ENCODE measurements around the gene FNDC10. TPM values are rescaled to one million over a fixed set of nuclear protein-coding genes. Genes with fewer than 3 reads are reported as not detected.
A peak's percentile ranks its signal among the peaks of the same experiment; 100 is the strongest.

Gene FNDC10
- total RNA-seq, 2 experiments from 2014 or later = 0.94 to 1.2 TPM

DNA sequence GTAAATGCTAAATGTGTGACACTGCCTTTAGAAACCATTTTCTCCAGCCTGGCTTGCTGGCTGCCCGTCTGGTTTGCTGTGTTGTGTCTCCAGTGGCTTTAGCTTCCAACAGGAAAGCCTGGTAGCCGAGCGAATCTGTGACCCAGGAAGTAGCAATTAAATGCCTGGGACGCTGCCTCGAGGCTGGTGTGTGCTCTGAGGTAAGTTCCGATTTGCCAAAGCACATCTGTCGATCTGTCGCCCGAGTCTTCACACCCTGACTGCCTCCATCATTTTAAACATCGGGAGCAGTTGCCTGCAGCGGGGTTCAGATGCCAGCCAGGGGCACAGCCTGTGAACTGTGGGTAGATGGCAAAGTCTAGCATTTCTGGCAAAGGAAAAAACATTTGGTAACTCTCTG lies 17.6 kb upstream of the FNDC10 start:
- Mint-ChIP-seq H3K9me3 (no peaks in the 10 kb centered on the region), H3K4me1 (ENCODE audit: low read depth) (peaks cover 24% of the 10 kb centered on the region), H3K36me3 (ENCODE audit: low read depth) (peaks cover 5% of the 10 kb centered on the region), H3K27me3 (ENCODE audit: low read depth) (no peaks in the 10 kb centered on the region), H3K4me3 (peak overlapping the region; percentile 73), H3K27ac (peak overlapping the region; percentile 13)
- CTCF ChIA-PET = interaction anchor here (1.7 kb wide), 1 partner anchor 11 kb away, joined by 4 read pairs; no protein-coding TSS in a partner anchor
- intact Hi-C loops (cut with micrococcal nuclease) = no loop called here
- DNase-seq = no peak

- H3K27me3 Mint-ChIP-seq (ENCODE audit: low read depth) = no peaks in the 10 kb centered on the region
- intact Hi-C loops (cut with micrococcal nuclease) = no loop called here
- CTCF ChIA-PET = interaction anchor here (1.7 kb wide), 1 partner anchor 12 kb away, joined by 4 read pairs; no protein-coding TSS in a partner anchor
- no peaks in the 10 kb centered on the region for H3K9me3 Mint-ChIP-seq
- peaks cover 5% of the 10 kb centered on the region for H3K36me3 Mint-ChIP-seq (ENCODE audit: low read depth)
- peak overlapping the region; percentile 13 for H3K27ac Mint-ChIP-seq
- peak overlapping the region; percentile 73 for H3K4me3 Mint-ChIP-seq
- DNase-seq = no peak
- H3K4me1 Mint-ChIP-seq (ENCODE audit: low read depth) = peaks cover 24% of the 10 kb centered on the region
These were observed 16.9 kb upstream of the FNDC10 start for GRCh38 chr1:1616838-1617237.

DNA sequence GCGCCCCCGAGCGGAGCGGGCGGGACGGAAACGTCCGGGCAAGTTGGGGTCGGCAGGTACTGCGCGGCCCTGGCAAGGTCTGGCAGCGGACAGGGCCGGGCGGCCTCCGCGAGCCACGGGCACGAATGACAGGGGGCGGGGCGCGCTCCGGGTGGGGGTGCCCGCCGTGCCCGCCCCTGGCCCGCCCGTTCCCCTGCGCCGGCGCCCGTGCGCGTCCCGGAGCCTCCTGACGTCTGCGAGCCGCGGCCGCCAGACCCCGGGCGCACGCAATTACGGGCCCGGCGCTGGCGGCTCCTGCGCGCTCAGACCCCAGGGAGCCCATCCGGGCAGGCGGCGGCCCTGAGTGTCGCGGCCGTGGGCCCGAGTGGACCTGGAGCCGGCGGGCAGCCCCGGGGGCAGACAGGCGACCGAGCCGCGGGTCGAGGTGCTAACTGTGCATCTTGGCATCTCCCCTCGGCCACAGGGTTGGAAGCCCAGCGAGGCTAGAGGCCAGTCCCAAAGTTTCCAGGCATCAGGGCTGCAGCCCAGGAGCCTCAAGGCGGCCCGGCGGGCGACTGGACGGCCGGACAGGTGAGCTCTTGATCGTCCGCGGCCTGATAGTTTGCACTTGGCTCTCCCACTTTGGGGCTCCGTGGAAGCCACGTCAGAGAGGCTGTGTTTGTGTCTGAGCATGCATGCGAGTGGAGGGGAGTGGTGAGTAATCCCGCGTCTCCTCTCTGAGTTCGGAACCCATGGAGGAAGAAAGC lies 16.3 kb upstream of the FNDC10 start:
- DNase-seq = no peak
- CTCF ChIA-PET = no interaction called here
- intact Hi-C loops (cut with micrococcal nuclease) = no loop called here

GRCh38 chr1:1615256-1616044 lies 15.5 kb upstream of the FNDC10 start, which contains the start of gene MIB2:
Gene MIB2, plus strand, starts transcription at chr1:1615500. Its CDS starts 7,953 bp downstream, at chr1:1623453.
- H3K27ac Mint-ChIP-seq = peak within 1 kb of the TSS; percentile 85
- H3K36me3 Mint-ChIP-seq (ENCODE audit: low read depth) = peaks cover 5% of the 10 kb centered on the region
- peaks cover 24% of the 10 kb centered on the region for H3K4me1 Mint-ChIP-seq (ENCODE audit: low read depth)
- H3K4me3 Mint-ChIP-seq = peak within 1 kb of the TSS; percentile 90
- peak; percentile 95 for DNase-seq
- no peaks in the 10 kb centered on the region for H3K9me3 Mint-ChIP-seq
- CTCF ChIA-PET = interaction anchor here (1.1 kb wide), 1 partner anchor 111 kb away, joined by 3 read pairs; no protein-coding TSS in a partner anchor
- no peaks in the 10 kb centered on the region for H3K27me3 Mint-ChIP-seq (ENCODE audit: low read depth)
- intact Hi-C loops (cut with micrococcal nuclease) = loop anchor here (1.0 to 2.0 kb wide), 4 partner anchors 13 to 240 kb away; partner anchors contain the start of genes AURKAIP1, CDK11B and SSU72

More for the DNA sequence above, 16.3 kb upstream of the FNDC10 start:
- Mint-ChIP-seq H3K27me3 (ENCODE audit: low read depth) (no peaks in the 10 kb centered on the region), H3K4me1 (ENCODE audit: low read depth) (peaks cover 24% of the 10 kb centered on the region), H3K27ac (peak overlapping the region; percentile 75), H3K9me3 (no peaks in the 10 kb centered on the region), H3K36me3 (ENCODE audit: low read depth) (peaks cover 5% of the 10 kb centered on the region), H3K4me3 (peak overlapping the region; percentile 73)

DNA sequence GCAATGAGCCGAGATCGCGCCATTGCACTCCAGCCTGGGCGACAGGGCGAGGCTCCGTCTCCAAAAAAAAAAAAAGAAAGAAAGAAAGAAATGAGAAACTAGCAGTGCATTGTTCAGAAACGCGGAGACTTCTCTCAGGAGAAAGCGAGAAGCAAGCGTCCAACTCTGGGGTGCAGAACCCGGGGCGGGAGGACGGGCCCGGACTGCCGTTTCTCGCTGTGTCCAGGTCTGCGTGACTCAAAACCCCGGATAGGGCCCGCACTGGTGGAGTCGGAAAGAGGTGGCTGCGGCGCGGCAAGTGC lies 15.0 kb upstream of the FNDC10 start:
- H3K27ac Mint-ChIP-seq = peak overlapping the region; percentile 85
- H3K36me3 Mint-ChIP-seq (ENCODE audit: low read depth) = peaks cover 5% of the 10 kb centered on the region
- H3K9me3 Mint-ChIP-seq = no peaks in the 10 kb centered on the region
- CTCF ChIA-PET = interaction anchor here (0.5 to 1.1 kb wide), 2 partner anchors 111 to 200 kb away, joined by 3 read pairs; no protein-coding TSS in a partner anchor
- intact Hi-C loops (cut with micrococcal nuclease) = loop anchor here (1.0 to 2.0 kb wide), 4 partner anchors 14 to 240 kb away; partner anchors contain the start of genes AURKAIP1, CDK11B and SSU72
- peak overlapping the region; percentile 90 for H3K4me3 Mint-ChIP-seq
- H3K27me3 Mint-ChIP-seq (ENCODE audit: low read depth) = no peaks in the 10 kb centered on the region
- DNase-seq = no peak
- peaks cover 24% of the 10 kb centered on the region for H3K4me1 Mint-ChIP-seq (ENCODE audit: low read depth)

- Mint-ChIP-seq H3K4me3 (peak overlapping the region; percentile 90), H3K27ac (peak overlapping the region; percentile 85), H3K4me1 (ENCODE audit: low read depth) (peaks cover 24% of the 10 kb centered on the region), H3K36me3 (ENCODE audit: low read depth) (peaks cover 5% of the 10 kb centered on the region), H3K9me3 (no peaks in the 10 kb centered on the region), H3K27me3 (ENCODE audit: low read depth) (no peaks in the 10 kb centered on the region)
- CTCF ChIA-PET = interaction anchor here (0.5 to 1.2 kb wide), 5 partner anchors 11 to 200 kb away, joined by 3 to 5 read pairs (median 3); no protein-coding TSS in a partner anchor
- intact Hi-C loops (cut with micrococcal nuclease) = loop anchor here (2.0 kb wide), 1 partner anchor 14 kb away; no protein-coding TSS in a partner anchor
- DNase-seq = peak; percentile 58
These were observed 14.4 kb upstream of the FNDC10 start for GRCh38 chr1:1614204-1614953.

GRCh38 chr1:1613509-1614082 lies 13.7 kb upstream of the FNDC10 start:
- CTCF ChIA-PET = interaction anchor here (0.8 to 1.2 kb wide), 3 partner anchors 10 to 65 kb away, joined by 3 to 5 read pairs (median 3); no protein-coding TSS in a partner anchor
- Mint-ChIP-seq H3K9me3 (no peaks in the 10 kb centered on the region), H3K4me1 (ENCODE audit: low read depth) (peaks cover 24% of the 10 kb centered on the region), H3K36me3 (ENCODE audit: low read depth) (peaks cover 5% of the 10 kb centered on the region), H3K27ac (peak overlapping the region; percentile 85), H3K4me3 (peak overlapping the region; percentile 90), H3K27me3 (ENCODE audit: low read depth) (no peaks in the 10 kb centered on the region)
- no peak for DNase-seq
- intact Hi-C loops (cut with micrococcal nuclease) = loop anchor here (2.0 kb wide), 1 partner anchor 15 kb away; no protein-coding TSS in a partner anchor

- Mint-ChIP-seq H3K4me3 (no peak overlapping the region), H3K9me3 (no peaks in the 10 kb centered on the region), H3K36me3 (ENCODE audit: low read depth) (peaks cover 5% of the 10 kb centered on the region), H3K27me3 (ENCODE audit: low read depth) (no peaks in the 10 kb centered on the region), H3K4me1 (ENCODE audit: low read depth) (peaks cover 29% of the 10 kb centered on the region), H3K27ac (no peak overlapping the region)
- DNase-seq = no peak
- CTCF ChIA-PET = no interaction called here
- intact Hi-C loops (cut with micrococcal nuclease) = no loop called here
These were observed 12.1 kb upstream of the FNDC10 start for GRCh38 chr1:1612104-1612400.

DNA sequence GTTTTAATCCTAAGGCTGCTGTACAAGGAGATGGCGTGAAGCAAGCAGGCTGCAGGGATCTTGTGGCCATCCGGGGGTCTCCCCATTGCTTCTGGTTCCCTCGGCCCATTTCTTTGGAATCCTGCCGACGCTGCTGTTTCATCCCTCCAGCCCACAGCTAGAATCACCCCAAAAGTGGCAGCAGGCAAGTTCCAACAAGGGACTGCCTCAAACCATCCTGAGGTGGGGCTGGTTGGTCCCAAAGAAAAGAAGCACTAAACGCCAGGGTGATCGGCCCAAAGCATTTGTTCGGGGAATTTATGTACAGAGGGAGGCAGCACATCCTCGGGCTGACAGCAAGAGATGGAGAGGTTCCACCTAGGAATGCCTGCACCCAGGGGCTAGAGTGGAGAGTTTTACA lies 10.9 kb upstream of the FNDC10 start:
- Mint-ChIP-seq H3K36me3 (ENCODE audit: low read depth) (peaks cover 5% of the 10 kb centered on the region), H3K9me3 (no peaks in the 10 kb centered on the region), H3K27me3 (ENCODE audit: low read depth) (no peaks in the 10 kb centered on the region), H3K27ac (no peak overlapping the region), H3K4me3 (no peak overlapping the region), H3K4me1 (ENCODE audit: low read depth) (peaks cover 28% of the 10 kb centered on the region)
- CTCF ChIA-PET = no interaction called here
- no peak for DNase-seq
- intact Hi-C loops (cut with micrococcal nuclease) = no loop called here

DNA sequence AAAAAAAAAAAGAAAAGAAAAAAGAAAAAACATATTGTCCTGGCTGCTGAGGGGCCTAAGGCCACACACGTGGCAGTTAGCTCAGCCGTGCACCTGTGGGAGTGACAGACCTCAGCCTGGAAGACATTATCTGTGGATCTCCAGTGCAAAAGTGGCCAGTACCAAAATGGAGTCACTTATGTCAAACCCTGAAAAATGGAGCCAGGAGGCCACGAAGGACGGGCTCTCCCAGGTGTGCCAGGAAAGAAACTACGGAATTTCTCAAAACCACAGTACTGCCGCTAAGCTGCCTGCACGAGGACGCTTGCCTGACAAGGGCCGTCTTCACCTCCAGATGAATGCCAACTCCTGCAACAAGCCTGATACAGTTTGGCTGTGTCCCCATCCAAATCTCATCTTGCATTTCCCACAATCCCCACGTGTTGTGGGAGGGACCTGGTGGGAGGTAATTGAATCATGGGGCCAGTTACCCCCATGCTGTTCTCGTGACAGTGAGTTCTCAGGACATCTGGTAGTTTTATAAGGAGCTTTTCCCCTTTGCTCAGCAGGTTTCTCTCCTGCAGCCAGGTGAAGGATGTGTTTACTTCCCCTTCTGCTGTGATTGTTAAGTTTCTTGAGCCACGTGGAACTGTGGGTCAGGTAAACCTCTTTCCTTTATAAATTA lies 10.0 kb upstream of the FNDC10 start:
- H3K27ac Mint-ChIP-seq = no peak overlapping the region
- DNase-seq = no peak
- intact Hi-C loops (cut with micrococcal nuclease) = no loop called here
- no peak overlapping the region for H3K4me3 Mint-ChIP-seq
- H3K4me1 Mint-ChIP-seq (ENCODE audit: low read depth) = peaks cover 28% of the 10 kb centered on the region
- CTCF ChIA-PET = no interaction called here
- H3K9me3 Mint-ChIP-seq = no peaks in the 10 kb centered on the region
- peaks cover 5% of the 10 kb centered on the region for H3K36me3 Mint-ChIP-seq (ENCODE audit: low read depth)
- no peaks in the 10 kb centered on the region for H3K27me3 Mint-ChIP-seq (ENCODE audit: low read depth)

DNA sequence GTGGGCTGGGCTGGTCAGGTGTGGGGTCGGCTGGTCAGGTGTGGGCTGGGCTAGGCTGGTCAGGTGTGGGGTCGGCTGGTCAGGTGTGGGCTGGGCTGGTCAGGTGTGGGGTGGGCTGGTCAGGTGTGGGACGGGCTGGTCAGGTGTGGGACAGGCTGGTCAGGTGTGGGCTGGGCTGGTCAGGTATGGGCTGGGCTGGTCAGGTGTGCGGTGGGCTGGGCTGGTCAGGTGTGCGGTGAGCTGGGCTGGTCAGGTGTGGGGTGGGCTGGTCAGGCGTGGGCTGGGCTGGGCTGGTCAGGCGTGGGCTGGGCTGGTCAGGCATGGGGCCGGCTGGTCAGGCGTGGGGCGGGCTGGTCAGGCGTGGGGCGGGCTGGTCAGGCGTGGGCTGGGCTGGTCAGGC lies 6.3 kb upstream of the FNDC10 start:
- Mint-ChIP-seq H3K9me3 (no peaks in the 10 kb centered on the region), H3K4me1 (ENCODE audit: low read depth) (peaks cover 14% of the 10 kb centered on the region), H3K4me3 (no peak overlapping the region), H3K27ac (no peak overlapping the region), H3K27me3 (ENCODE audit: low read depth) (no peaks in the 10 kb centered on the region), H3K36me3 (ENCODE audit: low read depth) (no peaks in the 10 kb centered on the region)
- intact Hi-C loops (cut with micrococcal nuclease) = no loop called here
- CTCF ChIA-PET = interaction anchor here (0.6 to 0.8 kb wide), 2 partner anchors 14 to 664 kb away, joined by 4 read pairs; no protein-coding TSS in a partner anchor
- no peak for DNase-seq
